ENCODE data around the gene PPARA. TPM values are rescaled to one million over a fixed set of nuclear protein-coding genes. Genes with fewer than 3 reads are reported as not detected.

PPARA gene
- total RNA-seq, 2 donors from 2014 or later: 15.4 to 18.7 TPM

DNA sequence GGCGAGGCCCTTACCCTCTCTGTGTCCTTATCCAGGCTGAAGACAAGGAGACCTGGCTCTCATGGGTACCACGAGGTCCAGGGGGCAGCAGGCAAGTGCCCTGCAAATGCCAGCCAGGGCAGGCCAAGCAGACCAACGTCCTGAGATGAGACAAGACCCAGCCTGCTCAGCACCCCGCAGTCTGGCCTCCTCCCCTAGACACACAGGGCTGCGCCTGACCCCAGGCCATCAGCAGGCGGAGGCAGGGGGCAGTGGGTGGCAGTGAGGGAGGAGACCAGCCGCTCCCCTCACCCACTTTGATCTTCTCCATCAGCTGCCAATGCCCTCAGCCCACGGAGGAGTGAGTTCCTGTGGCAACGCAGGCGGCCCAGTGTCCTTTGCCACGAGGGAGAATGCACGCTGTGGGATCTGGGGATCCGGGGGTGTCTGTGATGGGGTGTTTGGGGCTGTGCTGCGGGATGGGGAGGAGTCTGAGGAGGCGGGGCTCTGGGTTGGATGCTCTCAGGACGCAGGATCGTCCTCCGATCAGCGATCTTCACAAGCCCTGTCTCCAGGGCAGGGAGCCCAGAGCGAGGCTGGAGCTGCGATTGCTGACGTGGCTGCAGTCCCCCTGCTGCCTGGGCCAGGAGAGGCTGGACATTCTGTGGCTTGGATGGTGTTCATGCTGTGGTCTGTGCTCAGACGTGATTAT lies 30.5 kb upstream of the PPARA start:
- no peaks in the 10 kb centered on the region for H3K27me3 Mint-ChIP-seq
- H3K9me3 Mint-ChIP-seq: no peaks in the 10 kb centered on the region
- no peak overlapping the region for H3K27ac Mint-ChIP-seq
- H3K4me1 Mint-ChIP-seq: no peaks in the 10 kb centered on the region
- H3K4me3 Mint-ChIP-seq: no peak overlapping the region
- no peak for ATAC-seq (replicated peaks)
- no peaks in the 10 kb centered on the region for H3K36me3 Mint-ChIP-seq (ENCODE audit: low read depth)

GRCh38 chr22:46120420-46120737 lies 29.9 kb upstream of the PPARA start:
- H3K36me3 Mint-ChIP-seq (ENCODE audit: low read depth): no peaks in the 10 kb centered on the region
- no peaks in the 10 kb centered on the region for H3K27me3 Mint-ChIP-seq
- no peaks in the 10 kb centered on the region for H3K4me1 Mint-ChIP-seq
- H3K27ac Mint-ChIP-seq: no peak overlapping the region
- H3K9me3 Mint-ChIP-seq: no peaks in the 10 kb centered on the region
- ATAC-seq (replicated peaks): no peak
- H3K4me3 Mint-ChIP-seq: no peak overlapping the region

DNA sequence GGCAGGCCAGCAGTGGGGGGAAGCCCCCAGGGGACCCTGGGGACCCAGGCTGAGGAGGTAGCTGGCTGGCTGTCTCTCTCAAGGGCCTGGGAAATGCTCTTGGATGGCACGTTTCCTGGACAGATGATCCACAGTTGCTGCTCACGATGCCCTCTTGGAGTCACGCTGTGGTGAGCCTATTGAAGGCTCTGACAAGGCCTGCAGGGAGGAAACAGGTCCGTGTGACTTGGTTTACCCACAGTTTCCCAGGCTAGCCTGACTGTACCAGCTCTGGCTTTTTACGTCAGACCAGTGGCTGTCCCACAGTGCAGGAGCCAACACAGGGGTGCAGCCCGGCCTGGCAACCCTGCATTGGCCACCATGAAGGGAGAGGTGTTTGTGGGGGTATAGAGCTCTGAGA lies 29.2 kb upstream of the PPARA start:
- Mint-ChIP-seq H3K27ac (no peak overlapping the region), H3K4me1 (no peaks in the 10 kb centered on the region), H3K9me3 (no peaks in the 10 kb centered on the region), H3K27me3 (no peaks in the 10 kb centered on the region), H3K36me3 (ENCODE audit: low read depth) (no peaks in the 10 kb centered on the region), H3K4me3 (no peak overlapping the region)
- ATAC-seq (replicated peaks): no peak

DNA sequence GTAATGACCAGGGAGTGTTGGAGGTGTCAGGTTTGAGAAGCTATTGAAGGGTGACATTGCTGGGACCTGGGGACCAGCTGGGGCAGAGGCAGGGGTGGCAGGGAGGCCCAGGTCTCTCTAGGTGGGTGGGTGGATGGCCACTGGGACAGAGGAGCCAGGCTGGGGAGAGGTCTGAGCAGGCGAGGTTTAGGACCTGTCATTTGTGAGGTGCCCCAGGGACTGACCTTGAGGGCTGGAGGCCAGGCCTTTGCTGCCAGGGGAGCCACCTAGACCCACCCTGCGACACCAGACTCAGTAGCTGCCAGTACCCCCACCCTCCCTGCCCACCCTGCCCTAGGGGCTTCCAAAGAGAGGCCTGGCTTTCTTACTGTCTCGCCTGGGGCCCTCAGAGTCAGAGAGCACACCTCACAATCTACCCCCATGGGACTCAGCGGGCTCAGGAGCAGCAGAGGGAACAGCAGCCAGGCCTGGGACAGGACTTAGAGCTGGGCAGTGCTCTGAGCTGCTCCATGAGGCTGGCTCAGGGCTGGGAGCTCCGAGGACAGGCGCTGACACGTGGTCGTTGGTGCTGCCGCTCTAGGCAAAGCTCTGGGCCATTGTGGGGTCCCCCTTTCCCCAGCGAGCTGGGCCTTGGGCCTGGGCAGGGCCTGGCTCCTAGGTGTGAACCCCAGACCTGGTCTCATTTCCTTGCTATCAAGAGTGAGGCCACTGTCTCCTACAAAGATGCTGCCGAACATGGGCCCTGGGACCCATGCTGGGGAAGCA lies 28.6 kb upstream of the PPARA start:
- no peak for ATAC-seq (replicated peaks)
- no peaks in the 10 kb centered on the region for H3K4me1 Mint-ChIP-seq
- no peaks in the 10 kb centered on the region for H3K9me3 Mint-ChIP-seq
- no peaks in the 10 kb centered on the region for H3K36me3 Mint-ChIP-seq (ENCODE audit: low read depth)
- H3K4me3 Mint-ChIP-seq: no peak overlapping the region
- H3K27me3 Mint-ChIP-seq: no peaks in the 10 kb centered on the region
- no peak overlapping the region for H3K27ac Mint-ChIP-seq

GRCh38 chr22:46122511-46122971 lies 27.8 kb upstream of the PPARA start:
- H3K9me3 Mint-ChIP-seq: no peaks in the 10 kb centered on the region
- H3K27me3 Mint-ChIP-seq: no peaks in the 10 kb centered on the region
- H3K27ac Mint-ChIP-seq: no peak overlapping the region
- H3K4me3 Mint-ChIP-seq: no peak overlapping the region
- H3K36me3 Mint-ChIP-seq (ENCODE audit: low read depth): no peaks in the 10 kb centered on the region
- H3K4me1 Mint-ChIP-seq: no peaks in the 10 kb centered on the region
- peak; percentile 83 for ATAC-seq (replicated peaks)

DNA sequence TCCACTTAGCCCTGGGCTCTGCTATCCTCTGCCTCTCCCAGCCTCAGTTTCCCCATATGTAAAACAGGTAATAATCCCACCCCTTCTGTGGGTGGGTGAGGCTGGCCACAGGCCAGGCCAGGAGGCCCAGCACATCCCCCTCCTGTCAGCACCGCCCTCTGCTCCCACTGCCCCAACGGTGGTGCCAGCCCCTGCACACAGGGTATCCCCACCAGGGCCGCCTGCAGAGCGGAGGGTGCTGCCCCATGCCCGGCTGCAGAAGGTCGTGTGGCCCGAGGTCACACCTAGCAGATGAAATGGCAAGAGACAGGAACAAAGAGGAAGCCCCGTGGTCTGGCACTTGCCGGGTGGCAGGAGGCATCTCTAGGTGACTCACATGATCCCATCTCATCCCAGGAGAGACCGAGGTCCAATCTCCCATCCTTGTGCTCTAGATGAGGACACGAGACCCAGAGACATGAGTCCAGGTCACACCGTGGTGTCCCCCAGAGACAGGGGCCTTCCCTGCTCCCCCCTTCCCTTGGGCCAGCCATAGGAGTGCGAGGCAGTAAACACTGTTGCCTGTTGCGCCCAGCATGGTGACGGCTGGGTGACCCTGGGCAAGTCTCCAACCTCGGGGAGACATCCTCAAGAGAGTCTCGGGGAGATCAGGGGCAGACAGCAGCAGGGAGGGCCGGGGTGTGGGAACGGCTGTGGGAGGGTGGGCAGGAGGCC lies 27.2 kb upstream of the PPARA start:
- Mint-ChIP-seq H3K27ac (no peak overlapping the region), H3K36me3 (ENCODE audit: low read depth) (no peaks in the 10 kb centered on the region), H3K9me3 (no peaks in the 10 kb centered on the region), H3K4me1 (no peaks in the 10 kb centered on the region), H3K27me3 (no peaks in the 10 kb centered on the region), H3K4me3 (no peak overlapping the region)
- ATAC-seq (replicated peaks): no peak

DNA sequence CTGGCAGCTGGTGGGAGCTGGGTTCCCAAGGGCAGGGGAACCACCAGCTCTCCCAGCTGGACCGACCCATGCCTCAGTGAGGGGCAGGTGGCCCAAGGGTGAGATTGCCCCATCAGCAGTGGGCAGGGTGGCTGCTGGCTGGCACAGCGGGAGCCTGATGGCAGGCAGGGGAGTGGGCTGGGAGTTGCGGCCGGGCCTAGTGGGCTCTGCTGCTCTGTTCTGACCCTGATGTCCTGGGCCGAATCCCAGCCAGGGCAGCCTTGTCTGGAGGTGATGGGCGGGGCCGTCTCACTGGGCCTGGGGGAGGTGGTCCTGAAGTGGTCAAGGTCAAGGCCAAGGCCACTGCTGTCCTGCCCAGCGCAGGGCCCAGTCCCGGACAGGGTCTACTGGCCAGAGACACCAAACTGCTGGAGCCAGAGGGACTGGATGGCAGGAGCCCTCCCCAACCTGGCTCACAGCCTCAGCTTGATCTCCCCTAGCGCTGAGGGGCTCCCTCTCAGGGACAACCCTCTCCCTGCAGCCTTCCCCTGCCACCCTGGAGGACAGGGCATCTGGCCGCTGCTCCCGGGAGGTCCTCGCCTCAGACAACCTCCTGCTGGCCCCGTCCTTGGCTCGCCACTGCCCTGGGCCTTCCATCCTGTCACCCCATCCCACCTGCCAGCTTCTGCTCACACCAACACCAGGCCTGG lies 26.5 kb upstream of the PPARA start:
- no peaks in the 10 kb centered on the region for H3K36me3 Mint-ChIP-seq (ENCODE audit: low read depth)
- no peaks in the 10 kb centered on the region for H3K27me3 Mint-ChIP-seq
- H3K27ac Mint-ChIP-seq: peak overlapping the region; percentile 43
- H3K4me3 Mint-ChIP-seq: no peak overlapping the region
- ATAC-seq (replicated peaks): no peak
- H3K9me3 Mint-ChIP-seq: no peaks in the 10 kb centered on the region
- H3K4me1 Mint-ChIP-seq: no peaks in the 10 kb centered on the region

- H3K9me3 Mint-ChIP-seq: no peaks in the 10 kb centered on the region
- H3K4me3 Mint-ChIP-seq: no peak overlapping the region
- peak overlapping the region; percentile 43 for H3K27ac Mint-ChIP-seq
- H3K36me3 Mint-ChIP-seq (ENCODE audit: low read depth): no peaks in the 10 kb centered on the region
- ATAC-seq (replicated peaks): no peak
- H3K27me3 Mint-ChIP-seq: no peaks in the 10 kb centered on the region
- no peaks in the 10 kb centered on the region for H3K4me1 Mint-ChIP-seq
Measured at GRCh38 chr22:46124383-46125144, 25.8 kb upstream of the PPARA start.

DNA sequence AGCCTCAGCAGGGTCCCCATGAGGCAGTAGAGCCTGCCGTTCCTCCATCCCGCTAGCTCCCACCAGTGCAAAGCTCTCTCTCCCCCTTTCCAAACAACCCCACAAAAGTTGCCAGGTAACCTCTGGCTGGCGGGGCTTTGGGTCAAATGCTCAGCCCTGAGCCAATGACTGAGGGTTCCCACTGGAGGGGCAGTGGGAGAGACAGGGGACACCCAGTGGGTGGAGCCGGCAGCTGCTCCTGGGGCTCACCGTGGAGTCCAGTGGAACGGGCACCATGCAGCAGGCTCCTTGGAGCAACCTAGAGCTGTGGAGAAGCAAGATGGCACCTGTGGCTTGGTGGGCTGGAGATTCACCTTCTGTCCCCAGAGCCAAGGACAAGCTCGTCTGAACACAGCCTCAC lies 25.0 kb upstream of the PPARA start:
- peaks cover 3% of the 10 kb centered on the region for H3K27me3 Mint-ChIP-seq
- H3K36me3 Mint-ChIP-seq (ENCODE audit: low read depth): no peaks in the 10 kb centered on the region
- H3K4me3 Mint-ChIP-seq: no peak overlapping the region
- H3K27ac Mint-ChIP-seq: no peak overlapping the region
- H3K4me1 Mint-ChIP-seq: no peaks in the 10 kb centered on the region
- no peak for ATAC-seq (replicated peaks)
- H3K9me3 Mint-ChIP-seq: no peaks in the 10 kb centered on the region

GRCh38 chr22:46125816-46126765 lies 24.2 kb upstream of the PPARA start:
- Mint-ChIP-seq H3K27ac (no peak overlapping the region), H3K27me3 (peaks cover 3% of the 10 kb centered on the region), H3K4me3 (no peak overlapping the region), H3K9me3 (no peaks in the 10 kb centered on the region), H3K36me3 (ENCODE audit: low read depth) (no peaks in the 10 kb centered on the region), H3K4me1 (no peaks in the 10 kb centered on the region)
- no peak for ATAC-seq (replicated peaks)

DNA sequence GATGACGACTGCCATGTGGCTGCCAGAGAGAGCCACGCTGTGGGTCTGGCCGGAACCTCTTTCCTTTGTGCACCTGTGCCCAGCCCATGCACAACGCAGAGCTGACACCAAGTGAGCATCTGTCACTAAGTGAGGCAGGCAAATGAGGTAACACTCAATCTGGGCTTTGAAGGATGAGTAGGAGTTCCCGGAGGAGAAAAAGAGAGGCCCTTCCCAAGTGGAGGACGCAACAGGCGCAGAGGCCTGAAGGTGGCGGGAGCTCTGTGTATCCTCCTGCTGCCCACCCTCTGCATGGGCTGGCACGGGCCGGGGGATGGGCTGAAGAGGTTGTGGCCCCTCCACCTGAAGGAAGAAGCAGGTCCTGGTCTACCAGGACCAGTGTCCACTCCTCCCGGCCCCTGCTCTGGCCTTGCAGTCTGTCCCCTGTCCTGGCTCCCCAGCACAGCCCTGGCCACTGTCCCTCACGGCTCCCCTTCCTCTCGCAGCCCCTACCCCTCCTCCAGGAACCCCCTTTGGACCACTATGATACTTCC lies 23.4 kb upstream of the PPARA start:
- H3K4me1 Mint-ChIP-seq: no peaks in the 10 kb centered on the region
- H3K4me3 Mint-ChIP-seq: no peak overlapping the region
- no peaks in the 10 kb centered on the region for H3K36me3 Mint-ChIP-seq (ENCODE audit: low read depth)
- H3K27me3 Mint-ChIP-seq: peaks cover 3% of the 10 kb centered on the region
- no peak overlapping the region for H3K27ac Mint-ChIP-seq
- no peaks in the 10 kb centered on the region for H3K9me3 Mint-ChIP-seq
- ATAC-seq (replicated peaks): no peak

GRCh38 chr22:46127556-46127955 lies 22.8 kb upstream of the PPARA start:
- H3K4me1 Mint-ChIP-seq: no peaks in the 10 kb centered on the region
- no peak for ATAC-seq (replicated peaks)
- H3K27me3 Mint-ChIP-seq: peaks cover 3% of the 10 kb centered on the region
- no peaks in the 10 kb centered on the region for H3K9me3 Mint-ChIP-seq
- H3K36me3 Mint-ChIP-seq (ENCODE audit: low read depth): no peaks in the 10 kb centered on the region
- no peak overlapping the region for H3K4me3 Mint-ChIP-seq
- H3K27ac Mint-ChIP-seq: no peak overlapping the region

DNA sequence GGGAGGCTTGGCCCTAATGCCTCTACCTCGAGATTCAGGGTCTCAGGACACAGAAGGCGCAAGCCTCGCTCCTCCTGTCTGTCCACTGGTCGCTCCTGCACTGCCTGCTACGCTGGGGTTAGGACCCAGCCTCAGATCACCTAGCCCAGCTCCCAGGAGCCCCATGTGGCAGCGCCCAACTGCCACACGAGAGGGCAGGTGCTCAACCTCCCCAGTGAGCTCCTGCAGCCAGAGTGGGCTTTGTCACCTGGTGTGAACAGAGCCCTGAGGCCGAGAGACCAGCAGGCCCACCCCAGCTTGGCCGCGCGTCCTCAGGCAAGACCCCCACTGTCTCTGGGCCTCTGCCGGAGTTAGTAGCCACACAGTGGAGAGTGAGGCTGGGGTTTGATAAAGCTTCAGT lies 21.7 kb upstream of the PPARA start:
- Mint-ChIP-seq H3K27me3 (peaks cover 3% of the 10 kb centered on the region), H3K4me1 (no peaks in the 10 kb centered on the region), H3K9me3 (no peaks in the 10 kb centered on the region), H3K36me3 (ENCODE audit: low read depth) (no peaks in the 10 kb centered on the region), H3K27ac (no peak overlapping the region), H3K4me3 (no peak overlapping the region)
- ATAC-seq (replicated peaks): no peak
